Activated B cell treated with CpG ODN at 0.5 μM for 24 hours (primary cell): ENCODE data around the gene ZBTB25. TPM values are rescaled to one million over a fixed set of nuclear protein-coding genes. Genes with fewer than 3 reads are reported as not detected.

Source experiments
- ATAC-seq: fragments of 200-7000 bp; cut with Tn5 transposase; one replicate; pipeline ENCODE4 v1.10.0; 2021; ENCODE audit warnings: low read depth, mild to moderate bottlenecking, moderate library complexity
- CTCF ChIA-PET: fragments of 350-600 bp; sonication (Branson Sonifier 250); formaldehyde crosslinking; loops from one replicate; lab custom pipeline; 2021; ENCODE audit warnings: antibody characterized with exemption; lab: Charles Lee
- POLR2A ChIA-PET: fragments of 350-600 bp; sonication (Branson Sonifier 250); formaldehyde crosslinking; loops from one replicate; lab custom pipeline; 2021; ENCODE audit warnings: antibody characterized with exemption; lab: Charles Lee
- DNase-seq: peaks from one replicate; pipeline ENCODE4 v3.0.0; 2022
- H3K27ac Mint-ChIP-seq: one replicate; pipeline ENCODE4 v1.8.0; 2020; ENCODE audit warnings: mixed read lengths
- H3K27me3 Mint-ChIP-seq: one replicate; pipeline ENCODE4 v1.8.0; 2021; ENCODE audit warnings: mixed read lengths
- H3K36me3 Mint-ChIP-seq: one replicate; pipeline ENCODE4 v1.8.0; 2021; ENCODE audit warnings: low read depth, mixed read lengths
- H3K4me1 Mint-ChIP-seq: one replicate; pipeline ENCODE4 v1.8.0; 2021; ENCODE audit warnings: mixed read lengths
- H3K4me3 Mint-ChIP-seq: one replicate; pipeline ENCODE4 v1.8.0; 2020; ENCODE audit warnings: mild to moderate bottlenecking, mixed read lengths
- H3K9me3 Mint-ChIP-seq: one replicate; pipeline ENCODE4 v1.8.0; 2020; ENCODE audit warnings: mixed read lengths
- intact Hi-C: fragments of 100-400 bp; cut with micrococcal nuclease; formaldehyde crosslinking; loops from one replicate; pipeline ENCODE4 v1.15.1; 2024
- total RNA-seq: library from RNA; stranded (reverse); gene quantifications from 2 replicates; pipeline ENCODE4 v1.2.3, GENCODE V29; 2022
- TF ChIP-seq, protein P1 (sequence below): fragments of 200-600 bp; IDR thresholded peaks from one replicate; pipeline ENCODE4 v1.8.0; 2022; ENCODE audit warnings: antibody characterized with exemption, mild to moderate bottlenecking

Gene ZBTB25
- total RNA-seq, 1 donor from 2014 or later, result 29.1 TPM

DNA sequence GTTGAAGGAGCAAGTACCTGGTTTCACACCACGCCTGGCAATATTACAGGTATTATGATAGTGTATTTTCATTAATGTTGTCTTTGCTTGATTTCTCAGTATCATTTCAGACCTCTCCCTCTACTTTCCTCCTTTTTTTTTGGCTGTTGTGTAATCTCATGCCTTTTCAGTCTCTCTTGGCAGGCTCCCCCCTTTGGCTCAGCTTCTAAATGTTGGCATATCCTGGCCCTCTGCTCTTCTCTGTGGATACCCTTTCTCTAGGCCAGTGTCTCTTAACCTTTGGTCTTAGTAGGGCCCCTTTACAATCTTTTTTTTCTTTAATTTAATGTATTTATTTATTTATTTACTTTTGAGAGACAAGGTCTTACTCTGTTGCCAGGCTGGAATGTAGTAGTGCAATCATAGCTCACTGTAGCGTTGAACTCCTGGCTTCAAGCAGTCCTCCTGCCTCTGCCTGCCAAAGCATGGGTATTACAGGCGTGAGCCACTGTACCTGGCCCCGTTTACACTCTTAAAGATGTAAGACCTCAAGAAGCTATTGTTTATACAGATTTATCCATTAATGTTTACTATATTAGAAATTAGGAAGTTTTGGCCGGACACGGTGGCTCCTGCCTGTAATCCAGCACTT is 102.7 kb downstream of the ZBTB25 start:
- intact Hi-C loops, result no loop called here
- Mint-ChIP-seq H3K36me3 (peaks cover 30% of the 10 kb centered on the region), H3K9me3 (no peaks in the 10 kb centered on the region), H3K27me3 (no peaks in the 10 kb centered on the region), H3K4me1 (peaks cover 8% of the 10 kb centered on the region), H3K4me3 (peak overlapping the region; percentile 3), H3K27ac (peak overlapping the region; percentile 47)
- no peak for ATAC-seq
- ChIA-PET CTCF (interaction anchor here (1.1 to 1.5 kb wide), 3 partner anchors 29 to 78 kb away, joined by 3 to 6 read pairs (median 4); no protein-coding TSS in a partner anchor), POLR2A (interaction anchor here (1.5 kb wide), 1 partner anchor 13 kb away, joined by 4 read pairs; no protein-coding TSS in a partner anchor)
- TF ChIP-seq, protein P1, sequence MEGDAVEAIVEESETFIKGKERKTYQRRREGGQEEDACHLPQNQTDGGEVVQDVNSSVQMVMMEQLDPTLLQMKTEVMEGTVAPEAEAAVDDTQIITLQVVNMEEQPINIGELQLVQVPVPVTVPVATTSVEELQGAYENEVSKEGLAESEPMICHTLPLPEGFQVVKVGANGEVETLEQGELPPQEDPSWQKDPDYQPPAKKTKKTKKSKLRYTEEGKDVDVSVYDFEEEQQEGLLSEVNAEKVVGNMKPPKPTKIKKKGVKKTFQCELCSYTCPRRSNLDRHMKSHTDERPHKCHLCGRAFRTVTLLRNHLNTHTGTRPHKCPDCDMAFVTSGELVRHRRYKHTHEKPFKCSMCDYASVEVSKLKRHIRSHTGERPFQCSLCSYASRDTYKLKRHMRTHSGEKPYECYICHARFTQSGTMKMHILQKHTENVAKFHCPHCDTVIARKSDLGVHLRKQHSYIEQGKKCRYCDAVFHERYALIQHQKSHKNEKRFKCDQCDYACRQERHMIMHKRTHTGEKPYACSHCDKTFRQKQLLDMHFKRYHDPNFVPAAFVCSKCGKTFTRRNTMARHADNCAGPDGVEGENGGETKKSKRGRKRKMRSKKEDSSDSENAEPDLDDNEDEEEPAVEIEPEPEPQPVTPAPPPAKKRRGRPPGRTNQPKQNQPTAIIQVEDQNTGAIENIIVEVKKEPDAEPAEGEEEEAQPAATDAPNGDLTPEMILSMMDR, result no peak
- no peak for DNase-seq

Other genes with a start within 250 kb of the ZBTB25 start
- 17.0 and 23.2 TPM in 2 replicates for gene ESR2, start 209.5 kb downstream of the ZBTB25 start, total RNA-seq
- gene MTHFD1, start 115.5 kb downstream of the ZBTB25 start, total RNA-seq, result 91.4 and 98.4 TPM in 2 replicates
- gene AKAP5, start 38.3 kb downstream of the ZBTB25 start, total RNA-seq, result 4.3 and 5.1 TPM in 2 replicates
- 56.5 and 60.7 TPM in 2 replicates for gene ZBTB1, start 932 bp upstream of the ZBTB25 start, total RNA-seq
- gene HSPA2, start 36.9 kb upstream of the ZBTB25 start, total RNA-seq, result 3.8 and 5.4 TPM in 2 replicates
- not detected in 2 replicates for gene PPP1R36, start 46.1 kb upstream of the ZBTB25 start, total RNA-seq
- 0.07 TPM in 2 replicates for gene PLEKHG3, start 200.6 kb upstream of the ZBTB25 start, total RNA-seq